ENCODE results near the gene C11orf24. TPM values are rescaled to one million over a fixed set of nuclear protein-coding genes. Genes with fewer than 3 reads are reported as not detected.

The C11orf24 gene
- total RNA-seq (2022; extraction: Qiagen RNA extraction), result 56.1 to 62.8 TPM (median 58.4 TPM) in 5 replicates

GRCh38 chr11:68271781-68272608, at the start of gene C11orf24:
C11orf24 (minus strand) TSS chr11:68271973; CDS start chr11:68263767, 8,206 bp downstream.

GRCh38 chr11:68312117-68312779, 40.5 kb upstream of the C11orf24 start, which contains the start of gene LRP5:
LRP5 (plus strand) TSS chr11:68312591; CDS start chr11:68312715, 124 bp downstream.

DNA sequence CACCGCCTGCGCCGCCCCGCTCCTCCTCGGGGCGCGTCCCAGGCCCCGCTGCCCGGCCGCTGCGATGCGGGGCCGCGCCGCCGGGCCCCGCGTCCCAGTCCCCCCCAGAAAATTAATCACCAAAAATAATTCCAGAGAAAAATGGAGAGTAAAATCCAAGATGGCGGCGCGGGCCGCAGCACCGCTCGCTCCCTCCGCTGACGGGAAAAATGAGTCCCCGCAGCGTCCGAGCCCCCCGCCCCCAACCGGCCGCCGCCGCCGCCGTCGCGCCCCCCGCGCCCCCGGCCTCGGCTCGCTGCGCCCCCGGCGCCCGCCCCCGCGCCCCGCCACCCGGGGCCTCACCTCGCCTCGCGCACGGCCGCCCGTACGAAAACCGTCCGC, 58.6 kb downstream of the C11orf24 start, which contains the start of gene KMT5B:
KMT5B (minus strand) TSS at position 162 of the 381 bp plus-strand sequence. CDS start 23,220 bp downstream, outside the sequence.

Other genes with a start within 250 kb of the C11orf24 start
- gene NDUFS8, start 241.3 kb downstream of the C11orf24 start, total RNA-seq (2022; extraction: Qiagen RNA extraction), result 270 to 372 TPM (median 353 TPM) in 5 replicates
- 76.8 to 164 TPM (median 133 TPM) in 5 replicates for gene TCIRG1, start 232.9 kb downstream of the C11orf24 start, total RNA-seq (2022; extraction: Qiagen RNA extraction)
- 31.4 to 37.8 TPM (median 36.2 TPM) in 5 replicates for gene CHKA, start 150.6 kb downstream of the C11orf24 start, total RNA-seq (2022; extraction: Qiagen RNA extraction)
- 19.8 to 24.0 TPM (median 21.6 TPM) in 5 replicates for gene KMT5B, start 58.7 kb downstream of the C11orf24 start, total RNA-seq (2022; extraction: Qiagen RNA extraction)
- 30.9 to 54.0 TPM (median 49.6 TPM) in 5 replicates for gene LRP5, start 40.6 kb upstream of the C11orf24 start, total RNA-seq (2022; extraction: Qiagen RNA extraction)
- 43.2 to 59.4 TPM (median 55.5 TPM) in 5 replicates for gene PPP6R3, start 188.8 kb upstream of the C11orf24 start, total RNA-seq (2022; extraction: Qiagen RNA extraction)